GM12874 (cell line): ENCODE data around the gene TET2.
A peak's percentile ranks its signal among the peaks of the same experiment; 100 is the strongest.

Source experiments
- TF ChIP-seq, protein P1 (sequence below): IDR thresholded peaks from 2 replicates; pipeline ENCODE4 v1.5.1; 2011; ENCODE audit warnings: low read depth, mild to moderate bottlenecking, control low read depth, low read length, moderate library complexity; ENCODE audit not compliant: insufficient read depth

Gene TET2

GRCh38 chr4:105129286-105130040, 17.2 kb upstream of the TET2 start:
- TF ChIP-seq, protein P1, sequence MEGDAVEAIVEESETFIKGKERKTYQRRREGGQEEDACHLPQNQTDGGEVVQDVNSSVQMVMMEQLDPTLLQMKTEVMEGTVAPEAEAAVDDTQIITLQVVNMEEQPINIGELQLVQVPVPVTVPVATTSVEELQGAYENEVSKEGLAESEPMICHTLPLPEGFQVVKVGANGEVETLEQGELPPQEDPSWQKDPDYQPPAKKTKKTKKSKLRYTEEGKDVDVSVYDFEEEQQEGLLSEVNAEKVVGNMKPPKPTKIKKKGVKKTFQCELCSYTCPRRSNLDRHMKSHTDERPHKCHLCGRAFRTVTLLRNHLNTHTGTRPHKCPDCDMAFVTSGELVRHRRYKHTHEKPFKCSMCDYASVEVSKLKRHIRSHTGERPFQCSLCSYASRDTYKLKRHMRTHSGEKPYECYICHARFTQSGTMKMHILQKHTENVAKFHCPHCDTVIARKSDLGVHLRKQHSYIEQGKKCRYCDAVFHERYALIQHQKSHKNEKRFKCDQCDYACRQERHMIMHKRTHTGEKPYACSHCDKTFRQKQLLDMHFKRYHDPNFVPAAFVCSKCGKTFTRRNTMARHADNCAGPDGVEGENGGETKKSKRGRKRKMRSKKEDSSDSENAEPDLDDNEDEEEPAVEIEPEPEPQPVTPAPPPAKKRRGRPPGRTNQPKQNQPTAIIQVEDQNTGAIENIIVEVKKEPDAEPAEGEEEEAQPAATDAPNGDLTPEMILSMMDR = no peak

- TF ChIP-seq, protein P1 = no peak
These were observed 15.7 kb upstream of the TET2 start for GRCh38 chr4:105130945-105131344.

- TF ChIP-seq, protein P1 = no peak
These were observed 12.7 kb upstream of the TET2 start for GRCh38 chr4:105133976-105134375.

DNA sequence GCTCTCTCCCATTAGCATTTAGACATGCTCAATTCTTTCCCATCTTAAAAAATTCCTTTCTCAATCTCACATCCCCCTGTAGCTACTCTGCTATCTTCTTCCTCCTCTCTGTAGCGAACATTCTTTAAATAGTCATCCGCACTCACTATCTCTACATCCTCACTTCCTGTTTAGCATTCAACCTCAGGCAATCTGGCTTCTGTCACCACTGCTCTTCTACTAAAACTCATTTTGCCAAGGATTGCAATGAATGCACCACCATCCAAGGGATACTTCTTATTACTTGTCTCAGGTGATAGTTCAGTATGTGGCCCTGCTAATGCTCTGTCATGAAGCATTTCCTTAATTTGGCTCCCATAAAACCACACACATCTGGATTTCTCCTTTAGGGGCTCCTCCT, 10.9 kb upstream of the TET2 start:
- TF ChIP-seq, protein P1 = no peak

DNA sequence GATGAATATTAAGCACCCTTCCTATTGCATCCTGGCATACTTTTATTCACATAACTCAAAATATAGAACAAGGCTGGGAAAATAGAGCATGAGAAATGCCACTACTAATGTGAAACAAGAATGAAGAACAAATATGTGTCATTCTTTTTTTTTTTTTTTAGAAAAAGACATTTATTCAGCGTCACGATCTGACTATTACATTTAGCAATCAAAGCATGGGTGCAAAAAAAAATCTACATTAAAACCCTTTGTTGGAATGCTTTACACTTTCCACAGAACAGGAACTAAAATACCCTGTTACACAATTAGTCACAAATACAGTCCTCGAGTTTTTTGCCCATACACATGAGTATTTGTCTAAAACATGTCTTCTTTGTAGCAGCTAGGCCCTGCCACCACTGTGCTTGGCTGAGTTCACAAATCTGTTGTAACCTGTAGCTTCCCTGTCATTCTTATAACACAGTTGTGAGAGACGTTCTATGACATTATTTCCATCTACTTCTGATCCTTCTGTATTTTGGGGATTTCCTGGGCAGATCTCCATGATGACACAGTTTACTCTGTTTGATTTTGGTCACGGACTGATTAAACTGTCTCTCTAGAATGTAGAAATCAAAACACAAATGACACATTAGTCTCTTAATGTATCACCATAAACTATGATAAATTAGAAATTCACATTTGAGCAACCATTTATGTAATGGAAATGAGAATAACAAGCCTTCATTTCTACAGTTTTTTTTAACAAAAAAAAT, 9.4 kb upstream of the TET2 start:
- TF ChIP-seq, protein P1 = no peak

- TF ChIP-seq, protein P1 = no peak
These were observed 7.0 kb upstream of the TET2 start for GRCh38 chr4:105139646-105140045.

DNA sequence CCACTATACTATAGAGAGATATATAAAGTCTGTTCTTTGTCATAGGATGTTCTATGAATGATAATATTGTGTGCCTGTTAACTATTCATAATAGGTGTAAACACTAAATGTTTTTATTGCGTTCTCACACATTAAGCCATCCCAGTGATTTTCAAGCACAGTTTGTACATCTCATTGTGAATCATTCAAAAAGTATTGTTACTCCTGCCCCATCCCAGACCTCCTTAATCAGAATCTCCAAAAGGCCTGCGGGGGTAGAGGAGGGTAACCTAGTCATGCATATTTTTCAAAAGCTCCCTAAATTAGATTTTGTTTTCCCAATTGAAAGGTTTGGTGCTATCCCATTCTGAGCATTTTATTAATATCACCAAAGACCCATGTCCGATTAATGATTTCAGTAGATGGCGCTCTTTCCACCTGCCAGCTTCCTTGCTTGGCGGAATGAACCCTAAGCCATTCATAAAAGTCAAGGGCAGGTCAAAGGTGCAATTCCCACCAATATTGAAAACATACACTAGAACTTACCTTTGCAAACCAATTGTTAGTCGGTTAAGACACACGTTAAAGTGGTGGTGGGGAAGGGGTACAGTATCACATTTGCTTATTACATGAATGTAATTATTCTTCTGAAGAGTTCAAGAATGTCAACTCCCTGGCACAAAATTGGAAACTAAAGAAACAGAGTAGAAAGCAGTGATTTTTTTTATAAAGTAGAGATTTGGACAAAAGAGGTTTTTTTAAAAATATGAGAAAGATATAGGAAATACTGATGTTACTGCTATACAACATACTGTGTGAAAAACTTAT, 5.8 kb upstream of the TET2 start:
- TF ChIP-seq, protein P1 = peak; percentile 31; the same call in 1 of the 2 replicates
